Measurements from ENCODE around the gene SYNE1.

The SYNE1 gene

DNA sequence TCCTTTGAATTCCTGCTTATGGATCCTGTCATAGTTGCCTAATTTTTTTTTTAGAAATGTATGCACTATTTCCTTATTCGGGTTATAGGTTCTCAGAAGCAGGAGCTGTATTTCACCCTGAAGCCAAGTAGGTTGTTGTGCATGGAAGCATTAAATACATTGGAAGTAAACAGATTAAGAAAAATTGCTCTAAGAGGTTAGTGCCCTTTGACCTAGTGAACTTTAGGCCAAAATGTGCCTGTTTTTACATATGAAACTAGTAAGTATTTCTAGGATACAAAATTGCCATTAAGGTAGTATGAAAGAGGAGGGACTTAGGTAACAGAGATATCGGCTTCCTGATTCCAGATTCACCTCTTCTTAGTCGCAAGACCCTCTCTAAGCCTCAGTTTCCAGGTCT lies 377.9 kb downstream of the SYNE1 start:
- DNase-seq (ENCODE audit: low read depth) = no peak
- in situ Hi-C loops (cut with HindIII; ENCODE audit: low sequenced_read_pairs) = no loop called here
- no peak overlapping the region for H3K4me3 ChIP-seq (ENCODE audit: low read depth, low read length)
- TF ChIP-seq, protein P1, sequence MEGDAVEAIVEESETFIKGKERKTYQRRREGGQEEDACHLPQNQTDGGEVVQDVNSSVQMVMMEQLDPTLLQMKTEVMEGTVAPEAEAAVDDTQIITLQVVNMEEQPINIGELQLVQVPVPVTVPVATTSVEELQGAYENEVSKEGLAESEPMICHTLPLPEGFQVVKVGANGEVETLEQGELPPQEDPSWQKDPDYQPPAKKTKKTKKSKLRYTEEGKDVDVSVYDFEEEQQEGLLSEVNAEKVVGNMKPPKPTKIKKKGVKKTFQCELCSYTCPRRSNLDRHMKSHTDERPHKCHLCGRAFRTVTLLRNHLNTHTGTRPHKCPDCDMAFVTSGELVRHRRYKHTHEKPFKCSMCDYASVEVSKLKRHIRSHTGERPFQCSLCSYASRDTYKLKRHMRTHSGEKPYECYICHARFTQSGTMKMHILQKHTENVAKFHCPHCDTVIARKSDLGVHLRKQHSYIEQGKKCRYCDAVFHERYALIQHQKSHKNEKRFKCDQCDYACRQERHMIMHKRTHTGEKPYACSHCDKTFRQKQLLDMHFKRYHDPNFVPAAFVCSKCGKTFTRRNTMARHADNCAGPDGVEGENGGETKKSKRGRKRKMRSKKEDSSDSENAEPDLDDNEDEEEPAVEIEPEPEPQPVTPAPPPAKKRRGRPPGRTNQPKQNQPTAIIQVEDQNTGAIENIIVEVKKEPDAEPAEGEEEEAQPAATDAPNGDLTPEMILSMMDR (IDR thresholded peaks at IDR 0.05; ENCODE audit: low read depth, low read length, missing control alignments) = no peak

DNA sequence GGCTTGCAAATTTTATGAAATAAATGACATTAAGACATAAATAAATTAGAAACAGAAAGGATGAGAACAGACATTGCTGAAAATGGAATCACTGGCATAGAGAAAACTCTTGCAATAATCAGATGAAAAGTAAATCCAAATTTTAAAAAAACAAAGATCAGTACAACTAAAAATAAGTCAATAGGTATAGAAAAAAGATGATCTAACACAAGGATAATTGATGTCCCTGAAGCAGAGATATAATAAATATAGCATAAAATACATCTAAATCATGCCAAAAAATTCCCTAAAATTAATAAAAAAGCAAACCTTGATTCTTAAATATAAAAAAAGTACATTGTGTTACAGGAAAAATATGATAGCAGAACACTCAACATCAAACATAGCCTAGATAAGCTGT lies 379.6 kb downstream of the SYNE1 start:
- DNase-seq (ENCODE audit: low read depth) = no peak
- H3K4me3 ChIP-seq (ENCODE audit: low read depth, low read length) = no peak overlapping the region
- TF ChIP-seq, protein P1 (IDR thresholded peaks at IDR 0.05; ENCODE audit: low read depth, low read length, missing control alignments) = no peak
- in situ Hi-C loops (cut with HindIII; ENCODE audit: low sequenced_read_pairs) = no loop called here

DNA sequence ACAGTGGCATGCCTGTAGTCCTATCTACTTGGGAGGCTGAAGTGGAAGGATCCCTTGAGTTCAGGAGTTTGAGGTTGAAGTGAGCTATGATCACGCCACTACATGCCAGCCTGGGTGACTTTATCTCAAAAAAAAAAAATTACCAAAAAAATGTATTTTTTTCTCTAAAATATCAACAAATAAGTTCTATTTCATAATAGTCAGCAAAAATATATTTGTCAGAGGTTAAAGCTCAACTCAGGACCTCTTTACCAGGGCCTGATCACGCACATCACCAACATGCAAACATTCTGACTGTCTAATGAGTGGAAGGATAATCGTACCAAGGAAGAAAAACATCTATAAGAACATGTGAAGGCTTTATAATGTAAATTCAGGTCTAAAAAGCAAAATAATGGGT lies 387.0 kb downstream of the SYNE1 start:
- H3K4me3 ChIP-seq (ENCODE audit: low read depth, low read length) = no peak overlapping the region
- DNase-seq (ENCODE audit: low read depth) = no peak
- in situ Hi-C loops (cut with HindIII; ENCODE audit: low sequenced_read_pairs) = no loop called here
- TF ChIP-seq, protein P1 (IDR thresholded peaks at IDR 0.05; ENCODE audit: low read depth, low read length, missing control alignments) = no peak

DNA sequence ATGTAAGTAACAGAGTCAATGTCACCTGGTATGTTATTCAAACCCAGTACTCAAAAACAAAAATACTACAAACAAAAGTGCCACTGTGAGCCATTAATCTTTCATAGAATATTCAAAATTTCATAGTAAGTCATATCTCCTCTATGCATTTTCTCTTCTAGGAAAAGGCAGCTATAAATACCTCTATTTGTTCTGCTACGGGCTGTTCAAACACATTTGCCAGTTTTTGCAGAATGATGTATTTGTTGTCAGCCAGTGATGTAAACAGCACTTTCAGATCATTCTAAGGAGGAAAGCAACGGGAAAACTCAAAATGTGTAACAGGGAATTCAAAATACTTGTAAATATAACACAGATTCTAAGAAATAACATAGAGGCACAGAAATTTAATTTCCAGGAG lies 388.2 kb downstream of the SYNE1 start:
- DNase-seq (ENCODE audit: low read depth) = no peak
- TF ChIP-seq, protein P1 (IDR thresholded peaks at IDR 0.05; ENCODE audit: low read depth, low read length, missing control alignments) = no peak
- in situ Hi-C loops (cut with HindIII; ENCODE audit: low sequenced_read_pairs) = no loop called here
- H3K4me3 ChIP-seq (ENCODE audit: low read depth, low read length) = no peak overlapping the region

DNA sequence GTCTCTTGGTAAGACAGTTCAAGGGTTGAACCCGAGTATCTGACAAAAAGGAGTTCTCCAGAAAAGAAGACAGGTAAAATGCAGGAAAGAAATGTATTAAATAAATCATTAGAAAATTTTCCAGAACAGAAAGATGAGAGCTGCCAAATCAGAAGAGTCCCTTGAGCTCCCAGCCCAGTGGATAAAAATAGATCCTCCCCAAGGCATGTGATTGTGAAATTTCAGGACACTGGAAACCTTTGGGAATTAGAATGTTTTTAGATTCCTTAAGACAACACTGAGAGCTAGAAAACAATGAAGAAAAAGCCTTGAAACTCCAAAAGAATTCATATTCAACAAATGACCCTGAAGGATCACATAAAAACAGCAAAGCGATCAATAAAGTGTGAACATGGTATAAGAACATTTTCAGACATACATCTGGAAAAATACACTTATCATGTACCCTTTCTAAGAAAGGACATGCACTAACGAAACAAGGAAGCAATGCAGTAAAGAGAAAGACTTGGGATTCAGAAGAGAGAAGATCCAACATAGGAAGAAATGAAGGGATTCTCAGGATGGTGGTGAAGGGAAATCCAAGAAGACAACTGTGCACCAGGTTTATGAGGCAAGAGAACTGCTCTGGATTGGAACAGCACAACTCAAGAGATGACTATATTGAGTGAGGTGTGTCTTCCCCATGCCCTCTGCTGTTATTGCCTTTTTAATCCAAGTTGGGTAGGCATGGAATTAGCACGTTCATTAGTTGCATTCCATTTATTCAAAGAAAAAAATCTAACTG lies 390.4 kb downstream of the SYNE1 start:
- DNase-seq (ENCODE audit: low read depth) = no peak
- TF ChIP-seq, protein P1 (IDR thresholded peaks at IDR 0.05; ENCODE audit: low read depth, low read length, missing control alignments) = no peak
- in situ Hi-C loops (cut with HindIII; ENCODE audit: low sequenced_read_pairs) = no loop called here
- H3K4me3 ChIP-seq (ENCODE audit: low read depth, low read length) = no peak overlapping the region

DNA sequence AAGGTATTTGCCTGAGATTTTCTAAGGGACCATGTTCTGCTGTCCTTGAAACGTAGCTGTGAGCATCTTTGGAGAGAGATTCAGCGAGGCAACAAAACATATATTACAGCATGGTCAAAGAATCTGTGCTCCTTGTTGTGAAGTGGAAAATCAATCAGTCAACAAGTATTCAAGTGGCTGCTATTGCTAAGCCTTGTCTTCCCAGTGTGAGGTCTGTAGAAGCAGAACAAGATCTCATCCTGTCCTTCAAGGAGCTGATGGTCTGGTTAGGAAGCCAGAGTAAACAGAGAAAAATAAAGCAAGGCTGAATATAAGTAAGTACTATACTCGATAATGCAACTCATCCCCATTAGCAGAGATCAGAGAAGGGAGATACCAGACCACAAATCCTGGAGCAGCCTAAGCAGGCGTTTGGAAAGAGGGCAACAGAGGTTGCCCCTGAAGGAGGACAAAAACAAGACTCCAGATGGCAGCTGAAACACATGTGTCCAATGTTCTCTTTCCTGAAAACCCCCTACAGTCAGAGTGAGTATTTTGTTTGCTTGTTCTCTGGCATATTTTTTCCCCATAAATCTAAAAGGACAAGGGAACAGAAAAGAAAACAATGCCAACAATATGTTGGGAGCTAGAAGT lies 392.0 kb downstream of the SYNE1 start:
- H3K4me3 ChIP-seq (ENCODE audit: low read depth, low read length) = no peak overlapping the region
- TF ChIP-seq, protein P1 (IDR thresholded peaks at IDR 0.05; ENCODE audit: low read depth, low read length, missing control alignments) = no peak
- in situ Hi-C loops (cut with HindIII; ENCODE audit: low sequenced_read_pairs) = no loop called here
- DNase-seq (ENCODE audit: low read depth) = no peak
